TTC549 (cell line): Measurements from ENCODE around the gene MAN1A2.

Experiments
- FAIRE-seq: peaks from 2 replicates; lab custom pipeline; 2012; peaks lifted over from hg19 to GRCh38; lab: Jason Lieb, UNC

Gene MAN1A2

GRCh38 chr1:117559139-117559538 lies 191.9 kb downstream of the MAN1A2 start:
- no peak for FAIRE-seq

- no peak for FAIRE-seq
Observed at GRCh38 chr1:117559985-117560384, 192.7 kb downstream of the MAN1A2 start.

- FAIRE-seq, result no peak
Observed at GRCh38 chr1:117561071-117561470, 193.8 kb downstream of the MAN1A2 start.

GRCh38 chr1:117561551-117561950 lies 194.3 kb downstream of the MAN1A2 start:
- no peak for FAIRE-seq

- FAIRE-seq, result no peak
Observed at GRCh38 chr1:117562581-117563491, 195.6 kb downstream of the MAN1A2 start.

GRCh38 chr1:117563492-117563875 lies 196.2 kb downstream of the MAN1A2 start:
- FAIRE-seq, result no peak

GRCh38 chr1:117564227-117565075 lies 197.2 kb downstream of the MAN1A2 start:
- no peak for FAIRE-seq

GRCh38 chr1:117565076-117565556 lies 197.9 kb downstream of the MAN1A2 start:
- FAIRE-seq, result no peak

- no peak for FAIRE-seq
Observed at GRCh38 chr1:117565745-117566455, 198.7 kb downstream of the MAN1A2 start.

- no peak for FAIRE-seq
Observed at GRCh38 chr1:117566556-117566955, 199.3 kb downstream of the MAN1A2 start.

GRCh38 chr1:117567435-117567834 lies 200.2 kb downstream of the MAN1A2 start:
- no peak for FAIRE-seq

- FAIRE-seq, result no peak
Observed at GRCh38 chr1:117567976-117568375, 200.7 kb downstream of the MAN1A2 start.

GRCh38 chr1:117568999-117569398 lies 201.8 kb downstream of the MAN1A2 start:
- no peak for FAIRE-seq

GRCh38 chr1:117569856-117570255 lies 202.6 kb downstream of the MAN1A2 start:
- no peak for FAIRE-seq

GRCh38 chr1:117570988-117571409 lies 203.8 kb downstream of the MAN1A2 start:
- FAIRE-seq, result no peak

GRCh38 chr1:117571496-117571895 lies 204.2 kb downstream of the MAN1A2 start:
- FAIRE-seq, result no peak

- no peak for FAIRE-seq
Observed at GRCh38 chr1:117572546-117572945, 205.3 kb downstream of the MAN1A2 start.

- no peak for FAIRE-seq
Observed at GRCh38 chr1:117573386-117574023, 206.3 kb downstream of the MAN1A2 start.

- no peak for FAIRE-seq
Observed at GRCh38 chr1:117574161-117574835, 207.0 kb downstream of the MAN1A2 start.

- FAIRE-seq, result no peak
Observed at GRCh38 chr1:117575586-117576225, 208.5 kb downstream of the MAN1A2 start.

- FAIRE-seq, result no peak
Observed at GRCh38 chr1:117576236-117576635, 209.0 kb downstream of the MAN1A2 start.
